Tibial artery (tissue), 4 donors: ENCODE results near the gene MYBPC3.

ENCODE experiments used
- DNase-seq, 2 donors: peaks; one replicate each; pipeline ENCODE4 v3.0.0-alpha.2; 2019
- H3K27ac ChIP-seq, 2 donors: fragments of 200-600 bp; sonication (generic) in 1 of 2; 1 replicate in 1 of 2; 2 replicates in 1 of 2; pipeline ENCODE4 v1.5.1; 2018 to 2019; ENCODE audit warnings: mild to moderate bottlenecking in 1 of 2
- H3K27me3 ChIP-seq, 2 donors: fragments of 200-600 bp; sonication (generic) in 1 of 2; one replicate each; pipeline versions ENCODE4 v1.5.1 to v1.6.0; 2016 to 2019
- H3K36me3 ChIP-seq, 3 donors: fragments of 200-600 bp; sonication (generic) in 2 of 3; one replicate each; pipeline ENCODE4 v1.5.1; 2016 to 2019; ENCODE audit warnings: mild to moderate bottlenecking in 2 of 3
- H3K4me1 ChIP-seq, 4 donors: fragments of 200-600 bp; sonication (generic) in 2 of 4; 1 replicate in 3 of 4; 2 replicates in 1 of 4; pipeline ENCODE4 v1.5.1; 2016 to 2019
- H3K4me3 ChIP-seq, 2 donors: fragments of 200-600 bp; sonication (generic) in 1 of 2; 1 replicate in 1 of 2; 2 replicates in 1 of 2; pipeline ENCODE4 v1.5.1; 2018 to 2019; ENCODE audit warnings: mild to moderate bottlenecking in 2 of 2
- H3K9me3 ChIP-seq, 3 donors: fragments of 200-600 bp; sonication (generic) in 1 of 3; one replicate each; pipeline ENCODE4 v1.5.1; 2016 to 2019
- intact Hi-C: fragments of 100-400 bp; cut with DNase I; formaldehyde crosslinking; loops from one replicate; pipeline ENCODE4 v1.15.0; 2023; ENCODE audit warnings: low total_unique reads
- TF ChIP-seq, protein P1 (sequence below), 2 experiments: fragments of 200-600 bp in 1 of 2; fragments of 450-650 bp in 1 of 2; IDR thresholded peaks; one replicate each; pipeline ENCODE4 v1.5.1; 2017 to 2019; ENCODE audit warnings: antibody characterized with exemption in 2 of 2, mild to moderate bottlenecking in 1 of 2, moderate library complexity in 1 of 2

MYBPC3 gene

DNA sequence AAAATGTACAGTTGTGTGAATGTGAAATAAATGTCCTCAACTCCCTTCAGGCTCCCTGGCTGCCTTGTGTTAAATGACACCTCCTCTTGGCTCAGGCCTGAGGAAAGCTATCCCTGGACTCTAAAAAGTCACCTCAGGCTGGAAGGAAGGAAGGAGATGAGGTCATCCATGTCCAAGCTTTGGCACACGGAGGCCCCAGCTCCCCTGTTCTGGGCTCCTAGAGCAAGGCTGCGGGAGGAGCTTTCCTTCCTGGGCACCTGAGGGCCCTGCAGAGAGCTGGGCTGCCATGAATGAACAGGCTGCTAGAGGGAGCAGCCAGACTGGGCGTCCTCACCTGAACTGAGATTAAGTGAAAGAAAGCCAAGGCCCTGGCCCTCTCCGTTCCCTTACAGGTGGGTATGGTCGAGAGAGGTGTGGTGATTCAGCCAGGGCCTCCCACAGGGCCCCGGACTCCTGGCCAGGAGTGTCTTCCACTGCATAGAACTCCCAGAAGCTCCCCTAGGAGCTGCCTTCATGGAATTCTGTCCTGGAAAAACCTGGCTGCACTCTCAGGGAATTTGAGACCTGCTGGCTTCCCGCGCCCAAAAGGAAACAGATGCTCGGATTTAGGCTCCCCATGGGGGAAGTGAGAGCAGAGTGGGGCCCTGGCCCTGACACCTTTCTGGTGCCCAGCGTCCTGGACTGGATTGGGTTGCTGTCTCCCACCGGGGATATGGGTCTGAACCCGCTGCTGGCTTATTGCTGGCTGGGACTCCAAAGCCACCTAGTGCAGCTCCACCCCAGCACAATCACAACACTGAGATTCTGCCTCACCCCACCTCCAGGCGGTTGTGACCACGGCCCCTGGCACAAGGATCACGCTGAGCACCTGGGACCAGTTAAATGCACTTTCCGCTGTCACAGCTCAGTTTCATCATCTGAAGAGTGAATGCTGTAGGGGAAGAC lies 22.2 kb downstream of the MYBPC3 start:
- H3K36me3 ChIP-seq, result peaks cover 0 to 17% (median 0%) of the 10 kb centered on the region in 3 donors
- peaks cover 0 to 6% (median 0%) of the 10 kb centered on the region in 4 donors for H3K4me1 ChIP-seq
- TF ChIP-seq, protein P1, sequence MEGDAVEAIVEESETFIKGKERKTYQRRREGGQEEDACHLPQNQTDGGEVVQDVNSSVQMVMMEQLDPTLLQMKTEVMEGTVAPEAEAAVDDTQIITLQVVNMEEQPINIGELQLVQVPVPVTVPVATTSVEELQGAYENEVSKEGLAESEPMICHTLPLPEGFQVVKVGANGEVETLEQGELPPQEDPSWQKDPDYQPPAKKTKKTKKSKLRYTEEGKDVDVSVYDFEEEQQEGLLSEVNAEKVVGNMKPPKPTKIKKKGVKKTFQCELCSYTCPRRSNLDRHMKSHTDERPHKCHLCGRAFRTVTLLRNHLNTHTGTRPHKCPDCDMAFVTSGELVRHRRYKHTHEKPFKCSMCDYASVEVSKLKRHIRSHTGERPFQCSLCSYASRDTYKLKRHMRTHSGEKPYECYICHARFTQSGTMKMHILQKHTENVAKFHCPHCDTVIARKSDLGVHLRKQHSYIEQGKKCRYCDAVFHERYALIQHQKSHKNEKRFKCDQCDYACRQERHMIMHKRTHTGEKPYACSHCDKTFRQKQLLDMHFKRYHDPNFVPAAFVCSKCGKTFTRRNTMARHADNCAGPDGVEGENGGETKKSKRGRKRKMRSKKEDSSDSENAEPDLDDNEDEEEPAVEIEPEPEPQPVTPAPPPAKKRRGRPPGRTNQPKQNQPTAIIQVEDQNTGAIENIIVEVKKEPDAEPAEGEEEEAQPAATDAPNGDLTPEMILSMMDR (IDR thresholded peaks at IDR 0.05), result no peak
- no peak overlapping the region for H3K27ac ChIP-seq
- no peaks in the 10 kb centered on the region for H3K9me3 ChIP-seq
- H3K4me3 ChIP-seq, result no peak overlapping the region
- H3K27me3 ChIP-seq, result no peaks in the 10 kb centered on the region
- DNase-seq, result no peak
- intact Hi-C loops, result no loop called here

DNA sequence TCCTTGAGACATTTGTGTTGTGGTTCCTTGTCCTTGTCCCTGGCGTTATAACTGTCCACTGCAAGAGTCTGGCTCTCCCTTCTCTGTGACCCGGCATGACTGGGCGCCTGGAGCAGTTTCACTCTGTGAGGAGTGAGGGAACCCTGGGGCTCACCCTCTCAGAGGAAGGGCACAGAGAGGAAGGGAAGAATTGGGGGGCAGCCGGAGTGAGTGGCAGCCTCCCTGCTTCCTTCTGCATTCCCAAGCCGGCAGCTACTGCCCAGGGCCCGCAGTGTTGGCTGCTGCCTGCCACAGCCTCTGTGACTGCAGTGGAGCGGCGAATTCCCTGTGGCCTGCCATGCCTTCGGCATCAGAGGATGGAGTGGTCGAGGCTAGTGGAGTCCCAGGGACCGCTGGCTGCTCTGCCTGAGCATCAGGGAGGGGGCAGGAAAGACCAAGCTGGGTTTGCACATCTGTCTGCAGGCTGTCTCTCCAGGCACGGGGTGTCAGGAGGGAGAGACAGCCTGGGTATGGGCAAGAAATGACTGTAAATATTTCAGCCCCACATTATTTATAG lies 23.0 kb downstream of the MYBPC3 start:
- H3K36me3 ChIP-seq, result peaks cover 0 to 17% (median 0%) of the 10 kb centered on the region in 3 donors
- no peak overlapping the region for H3K4me3 ChIP-seq
- TF ChIP-seq, protein P1 (IDR thresholded peaks at IDR 0.05), result no peak
- intact Hi-C loops, result no loop called here
- H3K4me1 ChIP-seq, result peaks cover 0 to 6% (median 0%) of the 10 kb centered on the region in 4 donors
- no peak for DNase-seq
- no peak overlapping the region for H3K27ac ChIP-seq
- H3K27me3 ChIP-seq, result no peaks in the 10 kb centered on the region
- no peaks in the 10 kb centered on the region for H3K9me3 ChIP-seq

DNA sequence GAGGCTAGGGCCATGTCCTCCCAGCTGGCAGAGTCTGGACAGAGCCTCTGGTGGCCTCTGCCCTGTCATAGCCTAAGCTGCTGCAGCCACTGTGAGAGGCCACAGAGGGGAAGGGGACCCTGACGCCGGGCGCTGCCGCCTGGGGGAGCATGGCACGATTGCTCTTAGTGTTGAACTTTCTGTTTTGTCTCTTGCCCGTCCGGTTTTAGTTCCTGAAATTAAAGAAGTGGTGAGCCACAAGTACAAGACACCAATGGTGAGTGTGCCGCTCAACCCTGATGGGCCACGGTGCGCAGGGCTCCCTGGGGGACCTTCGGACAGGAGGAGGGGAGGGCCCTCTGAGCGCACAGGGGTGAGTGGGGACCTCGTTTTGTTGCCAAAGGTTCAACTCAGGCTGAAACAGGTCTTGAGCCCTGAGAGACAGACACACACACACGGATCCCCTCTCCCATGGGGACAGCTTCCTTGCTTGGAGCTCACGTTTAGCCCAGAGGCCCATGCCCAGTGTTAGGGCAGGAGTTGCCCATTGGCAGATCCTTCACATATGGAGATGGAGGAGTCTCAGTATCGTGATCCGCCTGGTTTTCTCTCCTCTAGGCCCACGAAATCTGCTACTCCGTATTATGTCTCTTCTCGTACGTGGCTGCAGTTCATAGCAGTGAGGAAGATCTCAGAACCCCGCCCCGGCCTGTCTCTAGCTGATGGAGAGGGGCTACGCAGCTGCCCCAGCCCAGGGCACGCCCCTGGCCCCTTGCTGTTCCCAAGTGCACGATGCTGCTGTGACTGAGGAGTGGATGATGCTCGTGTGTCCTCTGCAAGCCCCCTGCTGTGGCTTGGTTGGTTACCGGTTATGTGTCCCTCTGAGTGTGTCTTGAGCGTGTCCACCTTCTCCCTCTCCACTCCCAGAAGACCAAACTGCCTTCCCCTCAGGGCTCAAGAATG lies 23.8 kb downstream of the MYBPC3 start:
- H3K36me3 ChIP-seq, result peaks cover 0 to 17% (median 0%) of the 10 kb centered on the region in 3 donors
- H3K27ac ChIP-seq, result no peak overlapping the region
- no peak for DNase-seq

DNA sequence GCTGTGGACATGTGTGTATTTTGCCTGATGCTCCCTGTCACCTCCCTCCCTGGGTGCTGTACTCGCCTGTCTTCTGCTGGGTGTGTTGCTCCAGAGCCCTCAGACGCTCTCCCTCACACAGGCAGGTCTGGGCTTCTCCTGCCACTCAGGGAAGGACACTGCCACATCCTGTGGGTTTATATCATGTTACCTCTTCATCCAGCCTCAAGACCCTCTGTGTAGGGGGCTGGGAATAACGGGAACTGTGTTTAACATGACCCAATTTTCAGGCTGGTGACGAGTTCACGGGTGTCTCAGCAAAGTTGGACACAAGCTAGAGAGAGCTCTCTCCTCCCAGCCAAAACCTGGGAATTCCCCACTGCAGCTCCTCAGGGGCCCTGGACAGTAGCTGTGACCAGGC lies 24.6 kb downstream of the MYBPC3 start:
- H3K27me3 ChIP-seq, result no peaks in the 10 kb centered on the region
- H3K36me3 ChIP-seq, result peaks cover 0 to 17% (median 0%) of the 10 kb centered on the region in 3 donors
- TF ChIP-seq, protein P1 (IDR thresholded peaks at IDR 0.05), result no peak
- intact Hi-C loops, result no loop called here
- H3K9me3 ChIP-seq, result no peaks in the 10 kb centered on the region
- no peak overlapping the region for H3K27ac ChIP-seq
- DNase-seq, result no peak
- no peak overlapping the region for H3K4me3 ChIP-seq
- H3K4me1 ChIP-seq, result peaks cover 0 to 6% (median 0%) of the 10 kb centered on the region in 4 donors

More for the DNA sequence above, 23.8 kb downstream of the MYBPC3 start:
- no peak overlapping the region for H3K4me3 ChIP-seq
- intact Hi-C loops, result no loop called here
- TF ChIP-seq, protein P1 (IDR thresholded peaks at IDR 0.05), result no peak
- H3K27me3 ChIP-seq, result no peaks in the 10 kb centered on the region
- H3K4me1 ChIP-seq, result peaks cover 0 to 6% (median 0%) of the 10 kb centered on the region in 4 donors
- no peaks in the 10 kb centered on the region for H3K9me3 ChIP-seq

DNA sequence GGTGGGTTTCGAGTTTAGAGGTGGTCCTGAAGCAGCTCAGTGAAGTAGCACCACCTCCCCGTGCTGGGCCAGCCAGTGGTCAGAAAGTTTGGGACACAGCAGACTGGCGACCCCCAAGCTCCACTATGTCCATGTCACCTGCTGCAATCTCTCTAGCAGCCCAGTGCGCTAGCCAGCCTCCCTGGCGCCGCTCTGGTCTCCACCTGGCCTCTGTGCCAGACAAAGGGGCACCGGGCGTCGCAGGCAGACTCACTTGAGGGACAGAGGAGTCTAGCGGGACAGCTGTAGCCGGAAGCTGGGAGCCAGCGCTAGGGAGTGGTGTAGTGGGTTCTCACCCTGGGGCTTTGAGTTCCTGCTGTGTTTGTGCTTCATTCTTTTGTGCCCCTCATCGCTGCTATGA lies 25.5 kb downstream of the MYBPC3 start:
- TF ChIP-seq, protein P1 (IDR thresholded peaks at IDR 0.05), result no peak
- H3K4me3 ChIP-seq, result no peak overlapping the region
- peaks cover 0 to 6% (median 0%) of the 10 kb centered on the region in 4 donors for H3K4me1 ChIP-seq
- no peak overlapping the region for H3K27ac ChIP-seq
- H3K36me3 ChIP-seq, result peaks cover 0 to 21% (median 3%) of the 10 kb centered on the region in 3 donors
- intact Hi-C loops, result no loop called here
- no peaks in the 10 kb centered on the region for H3K9me3 ChIP-seq
- DNase-seq, result no peak
- H3K27me3 ChIP-seq, result no peaks in the 10 kb centered on the region
